K562 (cell line): Measurements from ENCODE around the gene ELMOD2. TPM values are rescaled to one million over a fixed set of nuclear protein-coding genes. Genes with fewer than 3 reads are reported as not detected.

ENCODE experiments used
- CREM ChIP-seq: IDR thresholded peaks from 2 replicates; pipeline ENCODE4 v1.6.1; 2014; ENCODE audit warnings: antibody characterized with exemption, low read depth
- E4F1 ChIP-seq: fragments of 250-450 bp; sonication (Bioruptor Pico); IDR thresholded peaks from 2 replicates; pipeline ENCODE4 v1.5.0; 2021; ENCODE audit warnings: mild to moderate bottlenecking, borderline replicate concordance
- EWSR1 ChIP-seq: fragments of 450-650 bp; IDR thresholded peaks from 2 replicates; pipeline ENCODE4 v1.6.1; 2018; ENCODE audit warnings: borderline replicate concordance, mild to moderate bottlenecking, low read depth, moderate library complexity; ENCODE audit not compliant: partially characterized antibody
- GABPA ChIP-seq: fragments of 200-800 bp; sonication (Bioruptor generic); conservative IDR thresholded peaks from 2 replicates; pipeline ENCODE4 v1.6.1; 2016; ENCODE audit warnings: low read depth, missing genetic modification characterization, missing compliant biosample characterization
- MCM2 ChIP-seq: fragments of 450-650 bp; IDR thresholded peaks from 2 replicates; pipeline ENCODE4 v1.6.1; 2017; ENCODE audit warnings: low read depth, mild to moderate bottlenecking
- NR2C1 ChIP-seq, 2 experiments: fragments of 450-650 bp; IDR thresholded peaks; 2 replicates each; pipeline ENCODE4 v1.6.1; 2017; ENCODE audit warnings: mild to moderate bottlenecking in 2 of 2, antibody characterized with exemption in 1 of 2, inconsistent platforms in 1 of 2, missing compliant biosample characterization in 1 of 2, missing genetic modification characterization in 1 of 2
- PRMT5 ChIP-seq: sonication (generic); formaldehyde crosslinking; IDR thresholded peaks from 2 replicates; pipeline ENCODE4 v1.5.0; 2020; ENCODE audit warnings: missing genetic modification reagents
- SAP30 ChIP-seq: fragments of 200-600 bp; sonication (generic); IDR thresholded peaks from 2 replicates; pipeline ENCODE4 v1.6.1; 2012; ENCODE audit warnings: borderline replicate concordance, low read depth, mild to moderate bottlenecking, moderate library complexity, low read length, control low read depth, inconsistent platforms; ENCODE audit not compliant: insufficient read depth, poor library complexity, severe bottlenecking
- SFPQ ChIP-seq: fragments of 200-400 bp; formaldehyde crosslinking; IDR thresholded peaks from 2 replicates; pipeline ENCODE4 v1.6.1; 2017; ENCODE audit warnings: mild to moderate bottlenecking, low read depth, low read length, moderate library complexity
- SIX5 ChIP-seq, 2 experiments: IDR thresholded peaks; 2 replicates each; pipeline ENCODE4 v1.6.1; 2011; ENCODE audit warnings: low read length in 2 of 2, borderline replicate concordance in 1 of 2, low read depth in 1 of 2, mild to moderate bottlenecking in 1 of 2, moderate library complexity in 1 of 2; ENCODE audit not compliant: insufficient read depth in 1 of 2
- SP2 ChIP-seq: IDR thresholded peaks from 2 replicates; pipeline ENCODE4 v1.6.1; 2011; ENCODE audit warnings: mild to moderate bottlenecking, low read depth, low read length, moderate library complexity; ENCODE audit not compliant: poor library complexity, severe bottlenecking; ENCODE audit errors: extremely low read depth
- SRF ChIP-seq, 2 experiments: fragments of 250-450, 450-650 bp in 1 of 2; sonication (Bioruptor Pico) in 1 of 2; sonication (generic) in 1 of 2; formaldehyde crosslinking; IDR thresholded peaks; 2 replicates each; pipeline versions ENCODE4 v1.5.0 to v1.5.1; 2020 to 2022; ENCODE audit warnings: mild to moderate bottlenecking in 1 of 2, missing genetic modification reagents in 1 of 2
- STAG1 ChIP-seq: sonication (generic); formaldehyde crosslinking; IDR thresholded peaks from 2 replicates; pipeline ENCODE4 v1.5.0; 2020; ENCODE audit warnings: missing genetic modification reagents, borderline replicate concordance
- TBL1XR1 ChIP-seq, 2 experiments: IDR thresholded peaks; 2 replicates each; pipeline ENCODE4 v1.6.1; 2012; ENCODE audit warnings: improper control_type of control experiment in 2 of 2, low read length in 2 of 2, mild to moderate bottlenecking in 1 of 2
- TGIF2 ChIP-seq: sonication (generic); formaldehyde crosslinking; IDR thresholded peaks from 2 replicates; pipeline ENCODE4 v1.8.1; 2022; ENCODE audit warnings: mild to moderate bottlenecking, missing genetic modification reagents, moderate library complexity
- ZFX ChIP-seq: sonication (generic); formaldehyde crosslinking; IDR thresholded peaks from 2 replicates; pipeline ENCODE4 v1.8.0; 2022; ENCODE audit warnings: mild to moderate bottlenecking, missing genetic modification reagents, moderate library complexity
- ZNF511 ChIP-seq: sonication (generic); formaldehyde crosslinking; IDR thresholded peaks from 2 replicates; pipeline ENCODE4 v1.8.0; 2022; ENCODE audit warnings: mild to moderate bottlenecking, missing genetic modification reagents
- ZNF57 ChIP-seq: fragments of 450-650 bp; formaldehyde crosslinking; IDR thresholded peaks from 2 replicates; pipeline ENCODE4 v1.4.0; 2020; ENCODE audit warnings: mild to moderate bottlenecking, moderate library complexity
- ZNF79 ChIP-seq: fragments of 250-450 bp; sonication (Bioruptor Pico); IDR thresholded peaks from 2 replicates; pipeline ENCODE4 v1.4.0; 2020; ENCODE audit warnings: low read depth, mild to moderate bottlenecking, moderate library complexity
- polyA plus RNA-seq, 8 experiments: library from polyadenylated mRNA; depleted of rRNA in 4 of 8; stranded (reverse) in 5 of 8; unstranded in 3 of 8; fragments of >200 nt; fragmentation: Nextera tagmentation in 2 of 8; fragmentation: Illumina TruSeq in 1 of 8; extraction: Ambion mirVana in 2 of 8; extraction: Trizol in 1 of 8; gene quantifications; 2 replicates each; pipeline versions ENCODE4 v1.2.1 to v1.2.3, GENCODE V29; 2011 to 2014; ENCODE audit warnings: inconsistent platforms in 1 of 8, missing spikeins in 1 of 8
- total RNA-seq, 7 experiments: library from RNA; depleted of rRNA in 6 of 7; stranded (reverse); fragments of >200 nt in 6 of 7; fragmentation: Illumina TruSeq in 2 of 7; extraction: Trizol in 2 of 7; gene quantifications; 2 replicates each; pipeline versions ENCODE4 v1.2.1 to v1.2.3, GENCODE V29; 2011 to 2021; ENCODE audit warnings: low replicate concordance in 1 of 7

ELMOD2 gene
- total and polyA plus RNA-seq, 9 of the 15 experiments (the other 6 are each of a cell fraction or from before 2014, with no cell fraction given): 11.0 to 23.3 (median 14.3) TPM

- TF ChIP-seq NR2C1 (IDR thresholded peaks at IDR 0.05): peak; percentile 96
- TF ChIP-seq NR2C1 (tag; IDR thresholded peaks at IDR 0.05): peak; percentile 94
- TF ChIP-seq EWSR1: no peak
- TF ChIP-seq TGIF2 (CRISPR knock-in tag): no peak
- peak; percentile 51 for TF ChIP-seq CREM
- TF ChIP-seq STAG1 (CRISPR knock-in tag): no peak
- no peak for TF ChIP-seq SFPQ
- TF ChIP-seq ZNF79 (CRISPR knock-in tag): no peak
- TF ChIP-seq SRF (CRISPR knock-in tag; IDR thresholded peaks at IDR 0.05): no peak
- TF ChIP-seq PRMT5: no peak
- TF ChIP-seq GABPA (tag): peak; percentile 96
- TF ChIP-seq SIX5 (IDR thresholded peaks at IDR 0.05; ENCODE audit: borderline replicate concordance in 1 of 2, insufficient read depth in 1 of 2, low read depth in 1 of 2, low read length in 2 of 2): no peak
- peak; percentile 89 for TF ChIP-seq SAP30
- peak; percentile 19 for TF ChIP-seq SP2
- no peak for TF ChIP-seq E4F1 (CRISPR knock-in tag)
- no peak for TF ChIP-seq MCM2
- peak; percentile 79 for TF ChIP-seq ZFX
- no peak for TF ChIP-seq ZNF511 (CRISPR knock-in tag)
- TF ChIP-seq TBL1XR1 (IDR thresholded peaks at IDR 0.05; ENCODE audit: low read length in 2 of 2): no peak
- no peak for TF ChIP-seq ZNF57
Observed at GRCh38 chr4:140523857-140524742, at the start of gene ELMOD2 (continued).
